Panc1 (cell line): Measurements from ENCODE around the gene CAMK2B. TPM values are rescaled to one million over a fixed set of nuclear protein-coding genes. Genes with fewer than 3 reads are reported as not detected.

Experiments
- ATAC-seq: fragments of 200-7000 bp; cut with Tn5 transposase; 2 replicates; pipeline ENCODE4 v1.9.1; 2020; ENCODE audit warnings: mild to moderate bottlenecking, moderate library complexity
- BruUV-seq: library from RNA; stranded (reverse); fragments of 400-500 nt; replicated peaks from 2 replicates; lab custom pipeline; 2021; lab: Mats Ljungman, UMichigan
- CTCF ChIA-PET: fragments of 300-600 bp; sonication (Branson Sonifier 250); formaldehyde crosslinking; loops from one replicate; lab custom pipeline; 2022; ENCODE audit warnings: antibody characterized with exemption; lab: Charles Lee
- POLR2A ChIA-PET: fragments of 300-600 bp; sonication (Branson Sonifier 250); formaldehyde crosslinking; loops from one replicate; lab custom pipeline; 2022; ENCODE audit warnings: antibody characterized with exemption; lab: Charles Lee
- DNase-seq: peaks from one replicate; pipeline ENCODE4 v3.0.0-alpha.2; 2010; ENCODE audit warnings: low read depth, low spot score
- H3K27ac ChIP-seq: 2 replicates; pipeline ENCODE4 v1.5.1; 2011; ENCODE audit warnings: mild to moderate bottlenecking, low read length, inconsistent platforms
- H3K27me3 ChIP-seq: fragments of 200-500 bp; sonication (Bioruptor generic); 2 replicates; pipeline ENCODE4 v1.6.0; 2014; ENCODE audit warnings: low read length, inconsistent platforms; ENCODE audit not compliant: control insufficient read depth, insufficient read depth
- H3K36me3 ChIP-seq: fragments of 200-500 bp; sonication (Bioruptor generic); 2 replicates; pipeline ENCODE4 v1.5.1; 2014; ENCODE audit warnings: inconsistent platforms, mild to moderate bottlenecking, low read length, moderate library complexity; ENCODE audit not compliant: control insufficient read depth, insufficient read depth
- H3K4me1 ChIP-seq: 2 replicates; pipeline ENCODE4 v1.5.1; 2011; ENCODE audit warnings: inconsistent platforms, mild to moderate bottlenecking, low read length, moderate library complexity; ENCODE audit not compliant: control insufficient read depth, insufficient read depth
- H3K4me3 ChIP-seq, 2 experiments: 2 replicates each; pipeline ENCODE4 v1.5.1; 2011 to 2012; ENCODE audit warnings: low read depth in 2 of 2, low read length in 2 of 2, mild to moderate bottlenecking in 2 of 2, inconsistent platforms in 1 of 2, moderate library complexity in 1 of 2
- H3K9me3 ChIP-seq: fragments of 200-500 bp; sonication (Bioruptor generic); 2 replicates; pipeline ENCODE4 v1.5.1; 2014; ENCODE audit warnings: low read depth, mild to moderate bottlenecking, inconsistent platforms, low read length, moderate library complexity; ENCODE audit not compliant: control insufficient read depth, insufficient read depth
- POLR2AphosphoS5 ChIP-seq: IDR thresholded peaks from 2 replicates; pipeline ENCODE4 v1.6.1; 2012; ENCODE audit warnings: mild to moderate bottlenecking, low read depth, low read length, moderate library complexity
- SIN3A ChIP-seq: IDR thresholded peaks from 2 replicates; pipeline ENCODE4 v1.6.1; 2012; ENCODE audit warnings: low read depth, mild to moderate bottlenecking, low read length, moderate library complexity, borderline replicate concordance; ENCODE audit not compliant: insufficient read depth
- TCF7L2 ChIP-seq: IDR thresholded peaks from 2 replicates; pipeline ENCODE4 v1.6.1; 2011; ENCODE audit warnings: mild to moderate bottlenecking, low read depth, low read length, inconsistent platforms
- in situ Hi-C: cut with HindIII; loops from 2 replicates; pipeline ENCODE4 v1.10.0; 2016; ENCODE audit warnings: low sequenced_read_pairs, low pct_unique_long_range_greater_than_20kb
- intact Hi-C: fragments of 100-400 bp; cut with micrococcal nuclease; formaldehyde crosslinking; loops from one replicate; pipeline ENCODE4 v1.10.0; 2022; ENCODE audit not compliant: unreplicated experiment
- total RNA-seq: library from RNA; stranded (reverse); gene quantifications from one replicate; pipeline ENCODE4 v1.2.1, GENCODE V29; 2021; ENCODE audit not compliant: unreplicated experiment
- TF ChIP-seq, protein P1 (sequence below), 2 experiments: IDR thresholded peaks; 2 replicates each; pipeline ENCODE4 v1.6.1; 2011 to 2012; ENCODE audit warnings: low read depth in 2 of 2, control low read depth in 1 of 2, low read length in 1 of 2, mild to moderate bottlenecking in 1 of 2, moderate library complexity in 1 of 2; ENCODE audit not compliant: insufficient read depth in 1 of 2
- TF ChIP-seq, protein P2 (sequence below): fragments of 450-650 bp; IDR thresholded peaks from 2 replicates; pipeline ENCODE4 v1.5.1; 2017; ENCODE audit warnings: mild to moderate bottlenecking

Gene CAMK2B
- total RNA-seq, 1 experiment from 2014 or later: 0.26 TPM

DNA sequence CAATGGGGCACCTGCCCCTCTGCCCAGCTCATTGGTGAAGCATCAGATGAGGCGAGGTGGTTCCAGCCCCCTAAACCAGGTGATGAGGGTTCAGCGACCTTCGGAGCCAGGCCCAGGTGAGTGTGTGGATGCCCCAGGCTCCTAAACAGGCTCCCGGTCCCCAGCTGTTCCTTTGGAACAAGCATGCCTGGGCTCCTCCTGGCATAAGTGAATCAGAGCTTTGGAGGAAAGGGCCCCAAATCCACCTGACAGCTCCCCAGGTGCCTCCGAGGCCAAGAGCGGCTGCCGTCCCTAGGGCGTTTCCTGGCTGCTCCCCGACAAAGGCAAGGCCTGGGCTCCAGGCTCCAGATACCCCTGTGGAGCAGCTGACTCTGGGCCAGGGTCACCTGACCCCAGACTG is 63.4 kb downstream of the CAMK2B start:
- no peak for DNase-seq

DNA sequence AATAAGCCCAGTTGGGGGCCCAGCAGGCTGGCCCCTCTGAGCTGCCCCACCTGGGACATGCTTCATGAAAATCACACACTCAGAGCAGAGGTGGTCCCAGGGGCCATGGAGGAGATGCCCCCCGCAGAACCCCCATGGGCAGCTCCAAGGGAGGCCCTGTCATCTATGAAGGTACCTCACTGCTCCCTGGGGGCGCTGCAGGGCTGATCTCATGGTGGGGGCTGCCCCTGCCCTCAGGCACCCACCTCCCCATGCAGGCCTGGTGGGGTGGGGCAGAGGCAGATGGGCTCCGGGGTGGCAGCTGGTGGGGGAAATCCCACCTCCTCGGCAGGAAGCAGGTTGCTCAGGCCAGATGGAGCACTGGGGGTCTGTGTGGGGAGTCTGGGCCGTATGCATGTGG is 64.2 kb downstream of the CAMK2B start:
- in situ Hi-C loops (no loop called here), intact Hi-C loops (no loop called here)
- TF ChIP-seq, protein P1, sequence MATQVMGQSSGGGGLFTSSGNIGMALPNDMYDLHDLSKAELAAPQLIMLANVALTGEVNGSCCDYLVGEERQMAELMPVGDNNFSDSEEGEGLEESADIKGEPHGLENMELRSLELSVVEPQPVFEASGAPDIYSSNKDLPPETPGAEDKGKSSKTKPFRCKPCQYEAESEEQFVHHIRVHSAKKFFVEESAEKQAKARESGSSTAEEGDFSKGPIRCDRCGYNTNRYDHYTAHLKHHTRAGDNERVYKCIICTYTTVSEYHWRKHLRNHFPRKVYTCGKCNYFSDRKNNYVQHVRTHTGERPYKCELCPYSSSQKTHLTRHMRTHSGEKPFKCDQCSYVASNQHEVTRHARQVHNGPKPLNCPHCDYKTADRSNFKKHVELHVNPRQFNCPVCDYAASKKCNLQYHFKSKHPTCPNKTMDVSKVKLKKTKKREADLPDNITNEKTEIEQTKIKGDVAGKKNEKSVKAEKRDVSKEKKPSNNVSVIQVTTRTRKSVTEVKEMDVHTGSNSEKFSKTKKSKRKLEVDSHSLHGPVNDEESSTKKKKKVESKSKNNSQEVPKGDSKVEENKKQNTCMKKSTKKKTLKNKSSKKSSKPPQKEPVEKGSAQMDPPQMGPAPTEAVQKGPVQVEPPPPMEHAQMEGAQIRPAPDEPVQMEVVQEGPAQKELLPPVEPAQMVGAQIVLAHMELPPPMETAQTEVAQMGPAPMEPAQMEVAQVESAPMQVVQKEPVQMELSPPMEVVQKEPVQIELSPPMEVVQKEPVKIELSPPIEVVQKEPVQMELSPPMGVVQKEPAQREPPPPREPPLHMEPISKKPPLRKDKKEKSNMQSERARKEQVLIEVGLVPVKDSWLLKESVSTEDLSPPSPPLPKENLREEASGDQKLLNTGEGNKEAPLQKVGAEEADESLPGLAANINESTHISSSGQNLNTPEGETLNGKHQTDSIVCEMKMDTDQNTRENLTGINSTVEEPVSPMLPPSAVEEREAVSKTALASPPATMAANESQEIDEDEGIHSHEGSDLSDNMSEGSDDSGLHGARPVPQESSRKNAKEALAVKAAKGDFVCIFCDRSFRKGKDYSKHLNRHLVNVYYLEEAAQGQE (IDR thresholded peaks at IDR 0.05; ENCODE audit: insufficient read depth in 1 of 2, low read depth in 2 of 2, low read length in 1 of 2): no peak
- TF ChIP-seq SIN3A (no peak), TCF7L2 (no peak), POLR2AphosphoS5 (no peak)
- TF ChIP-seq, protein P2, sequence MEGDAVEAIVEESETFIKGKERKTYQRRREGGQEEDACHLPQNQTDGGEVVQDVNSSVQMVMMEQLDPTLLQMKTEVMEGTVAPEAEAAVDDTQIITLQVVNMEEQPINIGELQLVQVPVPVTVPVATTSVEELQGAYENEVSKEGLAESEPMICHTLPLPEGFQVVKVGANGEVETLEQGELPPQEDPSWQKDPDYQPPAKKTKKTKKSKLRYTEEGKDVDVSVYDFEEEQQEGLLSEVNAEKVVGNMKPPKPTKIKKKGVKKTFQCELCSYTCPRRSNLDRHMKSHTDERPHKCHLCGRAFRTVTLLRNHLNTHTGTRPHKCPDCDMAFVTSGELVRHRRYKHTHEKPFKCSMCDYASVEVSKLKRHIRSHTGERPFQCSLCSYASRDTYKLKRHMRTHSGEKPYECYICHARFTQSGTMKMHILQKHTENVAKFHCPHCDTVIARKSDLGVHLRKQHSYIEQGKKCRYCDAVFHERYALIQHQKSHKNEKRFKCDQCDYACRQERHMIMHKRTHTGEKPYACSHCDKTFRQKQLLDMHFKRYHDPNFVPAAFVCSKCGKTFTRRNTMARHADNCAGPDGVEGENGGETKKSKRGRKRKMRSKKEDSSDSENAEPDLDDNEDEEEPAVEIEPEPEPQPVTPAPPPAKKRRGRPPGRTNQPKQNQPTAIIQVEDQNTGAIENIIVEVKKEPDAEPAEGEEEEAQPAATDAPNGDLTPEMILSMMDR: no peak
- POLR2A ChIA-PET: no interaction called here
- Histone ChIP-seq H3K27me3 (peaks cover 3% of the 10 kb centered on the region; the same call in 1 of the 2 replicates), H3K36me3 (no peaks in the 10 kb centered on the region), H3K4me3 (no peak overlapping the region), H3K4me1 (no peaks in the 10 kb centered on the region), H3K9me3 (no peaks in the 10 kb centered on the region), H3K27ac (no peak overlapping the region)
- BruUV-seq: no TSS peak
- DNase-seq (no peak), ATAC-seq (no peak)
- CTCF ChIA-PET: no interaction called here

More for the DNA sequence above, 63.4 kb downstream of the CAMK2B start:
- H3K36me3 ChIP-seq: no peaks in the 10 kb centered on the region
- H3K9me3 ChIP-seq: no peaks in the 10 kb centered on the region
- ChIA-PET POLR2A (no interaction called here), CTCF (no interaction called here)
- in situ Hi-C loops (no loop called here), intact Hi-C loops (no loop called here)
- no peaks in the 10 kb centered on the region for H3K4me1 ChIP-seq
- peaks cover 3% of the 10 kb centered on the region; the same call in 1 of the 2 replicates for H3K27me3 ChIP-seq
- no TSS peak for BruUV-seq
- TF ChIP-seq, protein P1 (IDR thresholded peaks at IDR 0.05; ENCODE audit: insufficient read depth in 1 of 2, low read depth in 2 of 2, low read length in 1 of 2): no peak
- no peak for TF ChIP-seq POLR2AphosphoS5
- TF ChIP-seq SIN3A: no peak
- TF ChIP-seq, protein P2: no peak
- TF ChIP-seq TCF7L2: no peak
- no peak overlapping the region for H3K4me3 ChIP-seq
- ATAC-seq: no peak
- no peak overlapping the region for H3K27ac ChIP-seq
